NCI-H1105 treated with DMSO at 0.1 percent for 48 hours (cell line): ENCODE measurements around the gene DNHD1.

ENCODE experiments used
- DNase-seq: peaks from one replicate; lab custom pipeline; 2025; lab: John Stamatoyannopoulos, UW

Gene DNHD1

DNA sequence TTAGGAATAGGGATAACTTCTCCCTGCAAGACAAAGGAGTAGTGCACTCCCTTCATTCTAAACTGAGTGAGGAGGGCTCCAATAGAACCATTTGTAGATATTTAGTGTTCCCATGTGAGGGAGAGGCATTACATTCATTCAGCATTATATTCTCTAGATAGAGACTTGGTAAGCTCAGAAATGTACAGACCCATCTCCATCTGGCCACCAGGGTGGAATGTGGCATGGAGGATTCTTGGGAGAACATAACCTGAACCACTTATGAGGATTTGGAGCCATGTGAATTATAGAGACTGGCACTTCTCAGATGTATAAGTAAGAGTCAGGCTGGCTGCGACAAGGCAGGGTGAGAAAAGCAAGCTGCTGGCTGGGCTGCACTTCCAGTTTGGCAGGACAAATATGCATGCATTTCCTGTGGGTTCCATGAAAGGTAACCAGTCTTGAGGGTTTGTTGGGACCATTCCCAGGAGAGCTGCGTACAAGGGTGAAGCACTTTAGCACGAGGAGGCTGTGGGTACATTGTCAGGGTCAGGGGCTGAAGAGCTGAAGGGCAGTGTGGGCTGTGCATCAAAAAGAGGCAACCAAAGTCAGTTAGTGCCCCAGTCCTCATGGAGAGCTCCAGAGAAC, 97.2 kb downstream of the DNHD1 start:
- DNase-seq = no peak

DNA sequence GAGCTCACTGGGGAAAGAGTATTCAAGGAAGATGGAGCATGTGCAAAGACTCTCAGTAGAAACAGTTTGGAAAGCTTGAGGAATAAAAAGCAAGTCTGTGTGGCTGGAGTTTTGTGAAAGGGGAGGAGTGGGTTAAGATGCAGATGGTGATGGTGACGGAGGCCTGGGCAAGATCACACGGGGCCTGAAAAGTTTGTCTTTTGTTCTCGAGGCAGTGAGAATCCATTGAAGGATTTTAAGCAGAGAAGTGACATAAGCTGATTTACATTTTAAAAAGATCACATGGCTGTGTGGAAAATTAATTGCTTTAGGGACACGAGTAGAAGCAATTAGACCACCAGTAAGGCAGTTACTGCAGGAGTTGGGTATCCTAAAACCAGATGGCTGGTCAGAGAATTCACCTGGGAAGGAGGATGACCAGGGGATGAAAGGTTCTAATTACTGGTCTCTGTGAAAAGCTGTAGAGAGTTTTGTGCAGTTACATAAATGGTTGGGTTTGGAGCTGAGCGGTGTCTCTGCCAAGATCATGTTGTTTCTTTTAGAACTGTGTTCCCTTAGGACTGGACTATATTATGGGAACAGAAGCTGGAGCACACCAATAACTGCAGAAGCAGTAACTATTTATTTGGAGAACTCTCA, 99.3 kb downstream of the DNHD1 start:
- DNase-seq = no peak

DNA sequence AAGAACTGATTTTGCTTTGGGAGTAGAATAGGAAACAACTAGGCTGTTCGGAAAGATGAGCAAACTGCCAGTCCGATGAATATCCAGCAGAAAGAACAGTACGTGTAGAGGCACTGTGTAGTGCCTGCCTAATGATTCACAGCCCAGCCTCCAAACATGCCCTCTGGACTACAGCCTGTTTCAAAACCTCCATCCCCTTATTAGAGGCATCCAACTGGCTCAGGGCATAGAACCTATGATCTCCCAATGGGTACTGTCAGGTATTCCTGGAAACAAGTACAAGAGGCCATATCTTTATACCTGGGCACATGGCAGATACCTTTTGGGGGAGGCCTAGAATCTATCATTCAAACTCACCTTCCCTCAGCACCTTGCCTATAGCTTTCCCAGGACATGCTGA, 101.5 kb downstream of the DNHD1 start:
- no peak for DNase-seq

DNA sequence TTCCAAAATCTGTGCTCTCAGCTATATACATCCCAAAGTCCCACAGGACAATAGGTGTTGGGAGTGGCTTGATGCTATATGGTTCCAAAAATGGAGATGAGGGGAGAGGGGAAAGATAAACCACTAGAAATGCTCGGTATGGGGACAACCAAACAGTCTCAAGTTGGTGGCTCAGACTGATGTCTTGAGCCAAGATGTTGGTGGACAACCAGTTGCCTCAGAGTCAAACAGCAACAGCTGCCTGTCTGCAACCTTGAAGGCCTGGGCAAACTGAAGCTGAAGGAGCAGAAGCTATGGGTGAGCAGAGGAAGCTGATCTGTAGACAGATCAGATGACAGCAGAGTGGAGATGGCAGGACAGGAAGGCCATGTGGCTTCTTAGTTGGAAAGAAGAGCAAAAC, 102.4 kb downstream of the DNHD1 start:
- no peak for DNase-seq

DNA sequence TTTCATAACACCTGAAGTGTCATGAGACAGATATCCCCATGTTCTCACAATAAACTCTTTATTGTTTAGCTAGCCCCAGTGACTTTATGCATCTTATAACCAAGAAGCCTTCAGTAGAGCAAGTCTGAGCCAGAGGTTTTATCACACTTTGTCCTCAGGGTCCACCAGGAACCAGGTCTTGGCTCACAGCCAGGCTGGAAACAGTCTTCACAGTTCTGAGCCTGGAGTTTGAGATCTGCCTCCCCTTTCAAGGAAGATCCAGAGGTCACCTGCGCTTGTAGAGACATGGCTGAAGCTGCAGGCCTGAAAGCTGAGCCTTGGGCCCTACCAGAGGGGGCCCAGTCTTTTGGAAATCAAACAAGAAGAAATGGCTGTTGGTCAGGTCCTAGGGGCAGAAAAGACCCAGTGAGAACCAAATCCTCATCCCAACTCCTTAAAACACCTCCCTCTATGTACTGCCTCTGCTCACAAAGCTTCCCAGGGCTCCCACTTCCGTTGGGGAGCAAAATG, 102.9 kb downstream of the DNHD1 start:
- no peak for DNase-seq

DNA sequence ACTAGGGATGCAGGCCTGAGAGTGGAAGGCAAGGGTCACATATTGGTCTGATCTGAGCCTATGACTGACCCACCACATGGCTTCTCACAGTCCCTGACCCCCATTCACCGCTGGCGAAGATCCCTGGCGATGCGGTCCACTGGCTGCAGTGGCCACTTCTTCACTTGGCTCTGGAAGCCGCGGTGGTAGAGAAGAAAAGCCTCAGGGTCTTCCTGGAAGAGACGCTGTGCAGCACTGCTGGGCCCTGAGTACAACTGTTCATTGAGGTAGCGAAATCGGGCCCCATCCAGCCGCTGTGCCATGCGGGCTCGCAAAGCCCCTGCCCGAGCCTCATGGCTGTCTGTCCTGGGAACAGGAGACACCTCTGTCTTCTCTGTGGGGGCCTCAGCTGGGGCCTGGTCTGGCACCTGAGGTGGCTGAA, 104.0 kb downstream of the DNHD1 start:
- no peak for DNase-seq

DNA sequence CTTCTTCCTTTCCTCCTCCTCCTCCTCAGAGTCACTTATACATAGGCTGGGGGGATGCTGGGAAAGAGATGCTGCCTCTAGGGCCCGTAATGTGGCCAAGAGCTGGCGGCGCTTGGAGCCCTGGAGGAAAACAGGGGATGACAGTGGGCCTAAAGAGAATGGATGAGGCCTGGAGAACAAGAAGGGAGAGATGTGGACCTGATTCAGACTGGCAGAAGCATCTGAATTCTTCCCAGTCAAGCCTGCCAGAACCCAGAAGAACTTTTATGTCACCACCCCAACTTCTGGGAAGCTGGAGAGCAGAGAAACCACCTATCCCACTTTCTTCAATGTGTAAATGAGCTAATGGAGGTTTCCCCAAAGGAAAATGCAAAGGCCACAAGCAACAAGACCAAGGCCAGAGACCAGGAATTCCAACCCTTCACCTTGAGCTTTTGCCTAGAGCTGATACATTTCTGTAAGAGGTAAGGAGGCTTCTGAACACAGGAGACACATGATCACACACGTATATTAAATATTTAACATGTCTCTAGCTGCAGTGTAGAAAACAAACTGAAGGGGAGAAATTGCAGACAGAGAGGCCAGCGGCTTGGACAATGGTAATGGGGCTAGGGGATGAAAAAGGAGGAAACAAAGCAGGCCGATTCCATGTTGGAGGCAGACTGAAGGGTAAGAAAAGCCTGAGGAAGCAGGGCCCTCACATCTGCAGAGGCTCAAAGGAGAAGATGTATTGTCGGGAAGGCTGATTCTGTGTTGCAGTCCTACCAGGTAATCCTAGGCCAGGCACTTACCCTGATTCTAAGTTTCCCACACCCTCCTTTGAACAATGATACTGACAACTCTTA, 105.2 kb downstream of the DNHD1 start:
- no peak for DNase-seq

DNA sequence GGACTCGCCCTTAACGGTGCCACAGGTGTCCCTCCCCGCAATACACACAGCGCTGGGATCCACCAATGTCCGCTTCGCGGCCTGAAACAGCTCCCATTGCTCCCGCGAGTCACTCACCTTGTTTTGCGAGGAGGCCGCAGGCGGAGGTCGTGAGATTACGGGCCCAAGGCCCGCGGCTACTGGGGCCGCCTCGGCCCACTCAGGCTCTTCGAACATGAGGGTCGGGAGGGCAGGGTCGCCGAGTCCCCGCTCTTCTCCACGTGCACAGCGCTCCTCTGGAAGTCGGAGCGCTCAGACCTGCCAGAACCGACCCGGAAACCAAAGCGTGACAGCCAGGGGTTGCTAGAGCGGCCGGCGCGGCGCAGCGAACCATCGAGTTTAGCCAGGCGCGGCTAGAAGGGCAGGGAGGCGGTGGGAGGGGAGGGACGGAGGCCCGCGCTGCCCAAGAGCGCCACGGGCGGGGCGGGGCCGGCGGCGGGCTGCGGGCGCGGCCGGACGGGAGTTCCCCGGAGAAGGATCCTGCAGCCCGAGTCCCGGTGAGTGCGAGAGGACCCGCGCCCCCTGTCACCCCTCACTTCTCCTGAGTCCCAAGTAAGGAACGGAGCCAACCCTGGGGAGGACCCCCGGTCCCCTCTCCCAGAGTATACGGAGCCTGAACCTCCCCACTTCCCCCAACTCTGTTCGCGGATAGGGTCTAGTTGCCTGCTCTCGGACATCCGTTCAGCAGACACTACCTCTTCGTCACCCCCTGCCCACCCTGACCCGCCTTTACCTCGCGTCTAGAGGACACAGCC, 106.4 kb downstream of the DNHD1 start, which contains the start of the genes ILK and RRP8:
ILK (plus strand) TSS at position 488 of the 794 bp plus-strand sequence. CDS start 498 bp downstream, outside the sequence.
RRP8 (minus strand) TSS at position 330 of the 794 bp plus-strand sequence; CDS start at position 216, 114 bp downstream.
- peak; percentile 88 for DNase-seq

DNA sequence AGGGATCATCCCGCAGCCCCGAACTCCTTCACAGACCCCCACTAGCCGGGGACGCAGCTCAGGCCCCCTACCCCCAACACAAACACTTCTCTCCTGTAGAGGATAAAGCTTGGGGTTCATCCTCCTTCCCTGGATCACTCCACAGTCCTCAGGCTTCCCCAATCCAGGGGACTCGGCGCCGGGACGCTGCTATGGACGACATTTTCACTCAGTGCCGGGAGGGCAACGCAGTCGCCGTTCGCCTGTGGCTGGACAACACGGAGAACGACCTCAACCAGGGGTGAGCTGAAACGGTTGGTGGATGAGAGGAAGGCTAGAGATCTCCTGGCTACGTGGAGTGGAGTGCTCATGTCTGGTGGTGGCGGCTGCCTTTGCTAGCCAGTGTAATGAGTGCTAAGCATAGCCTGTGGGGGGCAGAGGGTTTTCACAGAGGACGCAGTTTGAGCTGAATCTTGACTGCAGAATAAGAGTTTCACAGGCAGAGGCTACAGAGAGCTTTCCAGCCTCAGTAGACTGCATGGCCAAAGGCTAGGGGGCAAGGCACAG, 107.1 kb downstream of the DNHD1 start:
- peak; percentile 31 for DNase-seq

DNA sequence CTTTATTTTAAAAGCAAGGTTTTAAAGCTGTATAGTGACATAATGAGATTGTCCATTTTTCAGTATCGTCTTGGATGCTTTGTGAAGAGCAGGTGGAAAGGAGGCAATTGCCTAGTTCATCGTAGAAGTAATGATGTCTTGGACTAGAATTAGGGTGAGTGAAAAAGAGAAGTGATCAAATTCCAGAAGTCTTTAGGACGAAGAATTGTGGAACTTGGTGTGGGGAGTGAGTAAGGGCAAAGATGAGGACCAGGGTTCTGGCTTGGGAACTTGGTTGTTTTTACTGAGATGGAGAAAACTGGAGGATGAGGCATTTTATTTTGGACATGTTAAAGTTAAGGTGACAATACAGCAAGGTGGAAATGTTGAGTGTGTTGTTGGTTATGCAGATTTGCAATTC, 107.7 kb downstream of the DNHD1 start:
- DNase-seq = no peak

DNA sequence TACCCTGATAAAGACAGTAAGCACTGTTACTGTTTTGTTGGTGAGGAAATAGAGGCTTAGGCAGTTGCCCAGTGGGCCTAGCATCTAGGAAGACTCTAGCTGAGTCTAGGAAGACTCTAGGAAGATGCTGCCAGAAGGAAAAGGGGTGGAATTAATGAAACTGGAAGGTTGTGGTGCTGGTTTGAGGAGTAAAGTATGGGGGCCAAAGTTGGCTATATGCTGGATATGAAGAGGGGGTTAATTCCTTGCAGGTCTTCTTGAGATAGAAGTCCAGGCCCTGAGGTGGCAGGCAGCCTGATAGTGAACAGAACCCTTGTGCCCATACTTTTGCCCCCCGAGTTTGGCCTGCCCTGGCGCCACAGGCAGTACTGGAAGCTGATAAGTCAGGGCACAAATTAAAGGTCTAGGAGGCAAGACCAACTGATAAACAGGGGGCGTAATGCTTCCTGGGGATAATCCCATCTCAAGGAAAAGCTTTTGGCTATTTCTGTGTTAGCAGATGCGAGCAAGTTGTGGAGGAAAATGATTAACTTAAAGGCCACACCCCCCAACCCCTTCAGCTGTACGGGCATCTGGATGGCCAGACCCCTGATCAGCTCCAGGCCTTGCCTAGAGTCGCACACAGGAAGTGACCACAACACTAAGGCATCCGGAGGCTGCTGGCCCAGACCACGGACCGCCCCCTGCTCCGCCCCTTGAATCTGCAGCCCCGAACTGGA, 109.5 kb downstream of the DNHD1 start:
- peak; percentile 31 for DNase-seq

DNA sequence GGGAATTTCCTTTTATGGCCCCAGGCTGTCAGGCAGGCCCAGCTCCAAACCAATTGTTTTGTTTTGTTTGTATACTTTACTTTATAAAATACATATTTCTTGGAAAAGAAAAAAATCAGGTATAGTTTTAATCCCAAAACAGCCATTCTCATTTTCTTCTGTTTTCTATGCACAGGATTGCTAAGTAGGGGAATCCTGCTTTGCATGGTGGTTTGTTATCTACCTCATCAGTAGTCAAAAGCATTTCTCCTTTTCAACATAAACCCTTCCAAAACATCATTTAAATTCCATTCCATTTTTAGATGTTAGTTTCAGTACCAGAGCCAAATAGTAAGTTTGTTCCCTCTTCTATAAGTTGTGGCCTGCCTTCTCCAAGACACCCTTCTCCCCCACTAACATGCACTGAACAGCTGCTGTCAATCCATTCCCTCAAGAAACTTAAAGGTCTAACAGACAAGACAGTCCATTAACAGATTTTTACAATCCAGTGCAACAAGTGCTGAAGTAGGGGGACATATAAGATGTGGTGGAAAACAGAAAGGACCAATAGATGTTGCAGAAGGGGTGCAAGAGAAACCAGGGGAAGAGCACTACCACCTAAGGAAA, 110.2 kb downstream of the DNHD1 start:
- no peak for DNase-seq

DNA sequence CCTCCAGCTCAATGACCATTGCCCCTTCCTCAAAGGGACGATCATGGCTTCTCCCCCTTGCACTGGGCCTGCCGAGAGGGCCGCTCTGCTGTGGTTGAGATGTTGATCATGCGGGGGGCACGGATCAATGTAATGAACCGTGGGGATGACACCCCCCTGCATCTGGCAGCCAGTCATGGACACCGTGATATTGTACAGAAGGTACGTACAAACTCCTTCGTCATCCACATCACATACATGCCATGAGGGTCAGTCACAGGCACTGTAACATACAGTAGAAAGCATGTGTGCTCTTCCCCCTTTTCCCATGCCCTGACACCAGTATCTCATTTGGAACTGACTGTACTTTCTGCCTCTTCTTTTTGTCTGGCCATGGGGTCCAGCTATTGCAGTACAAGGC, 110.9 kb downstream of the DNHD1 start:
- no peak for DNase-seq

DNA sequence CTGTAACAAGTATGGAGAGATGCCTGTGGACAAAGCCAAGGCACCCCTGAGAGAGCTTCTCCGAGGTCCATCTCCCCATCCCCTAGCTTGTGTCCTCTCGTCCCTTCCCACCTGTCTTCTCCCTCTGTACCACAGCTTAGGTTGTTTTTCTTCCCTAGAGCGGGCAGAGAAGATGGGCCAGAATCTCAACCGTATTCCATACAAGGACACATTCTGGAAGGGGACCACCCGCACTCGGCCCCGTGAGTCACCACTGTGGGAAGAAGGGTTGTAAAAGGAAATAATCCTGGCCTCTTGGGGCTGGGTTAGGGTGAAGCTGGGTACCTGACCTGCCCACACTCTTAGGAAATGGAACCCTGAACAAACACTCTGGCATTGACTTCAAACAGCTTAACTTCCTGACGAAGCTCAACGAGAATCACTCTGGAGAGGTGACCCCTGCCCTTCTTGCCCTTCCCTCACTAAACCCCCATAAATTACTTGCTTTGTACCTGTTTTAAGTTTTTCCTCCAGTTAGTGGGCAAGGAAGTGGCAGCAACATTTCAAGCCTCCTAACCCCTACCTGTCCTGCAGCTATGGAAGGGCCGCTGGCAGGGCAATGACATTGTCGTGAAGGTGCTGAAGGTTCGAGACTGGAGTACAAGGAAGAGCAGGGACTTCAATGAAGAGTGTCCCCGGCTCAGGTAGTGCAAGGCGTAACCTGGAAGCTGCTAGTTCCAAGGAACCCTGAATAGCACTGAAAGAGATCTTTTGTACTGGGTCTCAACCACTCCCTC, 111.8 kb downstream of the DNHD1 start:
- DNase-seq = no peak

DNA sequence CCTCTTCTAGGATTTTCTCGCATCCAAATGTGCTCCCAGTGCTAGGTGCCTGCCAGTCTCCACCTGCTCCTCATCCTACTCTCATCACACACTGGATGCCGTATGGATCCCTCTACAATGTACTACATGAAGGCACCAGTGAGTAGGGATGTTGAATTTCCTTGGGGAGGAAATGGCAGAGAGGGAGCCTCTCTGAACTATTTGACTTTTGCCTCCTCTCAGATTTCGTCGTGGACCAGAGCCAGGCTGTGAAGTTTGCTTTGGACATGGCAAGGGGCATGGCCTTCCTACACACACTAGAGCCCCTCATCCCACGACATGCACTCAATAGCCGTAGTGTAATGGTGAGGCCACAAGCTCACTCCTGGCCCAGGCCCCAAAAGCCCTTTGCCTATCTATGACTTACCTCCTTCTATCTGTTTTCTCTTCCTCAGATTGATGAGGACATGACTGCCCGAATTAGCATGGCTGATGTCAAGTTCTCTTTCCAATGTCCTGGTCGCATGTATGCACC, 112.5 kb downstream of the DNHD1 start:
- DNase-seq = no peak

DNA sequence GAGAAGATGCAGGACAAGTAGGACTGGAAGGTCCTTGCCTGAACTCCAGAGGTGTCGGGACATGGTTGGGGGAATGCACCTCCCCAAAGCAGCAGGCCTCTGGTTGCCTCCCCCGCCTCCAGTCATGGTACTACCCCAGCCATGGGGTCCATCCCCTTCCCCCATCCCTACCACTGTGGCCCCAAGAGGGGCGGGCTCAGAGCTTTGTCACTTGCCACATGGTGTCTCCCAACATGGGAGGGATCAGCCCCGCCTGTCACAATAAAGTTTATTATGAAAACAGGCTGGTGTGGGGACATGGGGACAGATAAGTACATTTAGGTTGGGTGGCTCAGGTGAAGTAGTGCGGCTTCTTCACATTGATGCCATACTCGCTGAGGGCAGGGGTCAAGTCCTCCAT, 113.5 kb downstream of the DNHD1 start:
- DNase-seq = no peak

DNA sequence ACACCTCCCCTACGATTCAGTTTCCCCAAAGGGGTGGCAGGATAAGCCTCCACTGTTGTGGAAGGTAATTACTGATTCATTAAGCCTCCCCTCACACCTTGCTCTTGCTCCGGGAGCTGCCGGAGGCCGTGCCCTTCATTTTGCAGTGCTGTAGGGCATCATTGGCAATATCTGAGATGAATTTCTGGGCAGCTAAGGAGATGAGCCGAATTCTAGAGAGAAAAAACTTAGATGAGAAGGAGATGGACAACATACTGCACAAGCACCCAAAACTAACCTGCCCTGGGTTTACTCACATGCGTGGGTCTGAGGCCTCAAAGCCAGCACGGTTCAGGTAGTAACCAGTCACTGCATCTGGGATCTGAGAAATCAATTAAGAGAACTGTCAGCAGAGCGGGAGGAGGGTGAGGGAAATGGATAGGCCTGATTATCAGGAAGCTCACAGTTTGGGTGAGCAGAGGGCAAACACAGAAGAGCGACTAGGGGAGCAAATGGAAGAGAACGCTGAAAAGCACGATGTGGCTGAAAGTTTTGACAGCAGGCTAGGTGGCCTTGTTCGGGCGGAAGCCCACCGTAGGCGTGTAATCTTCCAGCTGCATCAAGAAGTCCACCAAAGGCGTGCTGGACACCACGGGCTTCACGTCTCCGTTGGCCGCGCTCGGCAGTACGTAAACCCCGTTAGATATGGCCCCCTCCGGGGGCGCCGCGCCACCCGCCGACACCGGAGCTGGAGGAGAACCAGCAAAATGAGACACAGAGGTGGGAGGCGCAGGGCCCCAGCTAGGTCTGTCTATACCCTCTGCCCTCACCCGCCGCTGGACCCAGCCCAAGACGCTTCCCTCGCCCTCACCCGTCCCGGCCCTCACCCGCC, 114.2 kb downstream of the DNHD1 start:
- DNase-seq = no peak

DNA sequence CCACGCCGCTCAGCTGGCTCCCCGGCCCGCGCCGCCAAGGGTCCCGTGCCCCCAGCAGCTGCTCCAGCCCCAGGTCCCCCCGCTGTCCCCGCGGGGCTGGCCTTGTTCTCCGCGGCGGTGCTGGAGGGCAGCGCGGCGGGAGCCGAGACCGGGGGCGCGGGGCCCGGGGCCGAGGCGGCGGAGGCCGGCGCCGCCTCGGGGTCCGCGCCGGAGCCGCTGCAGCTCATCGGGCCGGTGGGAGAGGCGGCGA, 114.8 kb downstream of the DNHD1 start:
- DNase-seq = no peak
